AG04449 (cell line): ENCODE data around the gene CYBC1.

Experiments
- CTCF ChIA-PET: fragments of 350-600 bp; formaldehyde crosslinking; extraction: SDS; loops from one replicate; lab custom pipeline; 2021; ENCODE audit warnings: antibody characterized with exemption; lab: Yijun Ruan, JAX
- POLR2A ChIA-PET: fragments of 400-600, 350-600 bp; formaldehyde crosslinking; extraction: SDS; loops from one replicate; lab custom pipeline; 2020; ENCODE audit warnings: antibody characterized with exemption, inconsistent platforms; lab: Yijun Ruan, JAX
- DNase-seq: peaks from one replicate; pipeline ENCODE4 v3.0.0-alpha.2; 2010; ENCODE audit warnings: low read depth, low spot score
- H3K4me3 ChIP-seq: 2 replicates; pipeline ENCODE4 v1.5.1; 2011; ENCODE audit warnings: low read depth, mild to moderate bottlenecking, control low read depth, low read length
- TF ChIP-seq, protein P1 (sequence below): IDR thresholded peaks from one replicate; pipeline ENCODE4 v1.5.1; 2011; ENCODE audit warnings: mild to moderate bottlenecking, moderate library complexity, low read length, control low read depth, inconsistent platforms; ENCODE audit not compliant: insufficient read depth; ENCODE audit errors: missing control alignments

Gene CYBC1

DNA sequence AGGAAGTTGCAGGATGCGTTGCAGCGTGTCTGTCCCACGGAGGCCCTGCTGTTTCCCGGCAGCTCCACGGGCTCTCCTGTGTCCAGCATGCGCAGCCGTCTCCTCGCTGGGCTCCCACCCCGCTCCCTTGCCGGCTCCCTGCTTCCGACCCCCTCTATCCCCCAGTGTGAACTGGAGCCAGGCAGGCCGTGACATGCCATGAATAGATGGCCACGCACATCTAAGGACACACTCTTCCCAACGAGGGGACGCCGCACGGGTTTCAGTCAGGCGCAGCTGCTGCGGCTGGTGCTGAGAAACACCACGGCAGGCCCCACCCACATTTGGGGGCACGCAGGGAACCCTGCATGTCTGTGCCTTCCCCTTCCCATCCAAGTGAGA lies 41.6 kb downstream of the CYBC1 start:
- TF ChIP-seq, protein P1, sequence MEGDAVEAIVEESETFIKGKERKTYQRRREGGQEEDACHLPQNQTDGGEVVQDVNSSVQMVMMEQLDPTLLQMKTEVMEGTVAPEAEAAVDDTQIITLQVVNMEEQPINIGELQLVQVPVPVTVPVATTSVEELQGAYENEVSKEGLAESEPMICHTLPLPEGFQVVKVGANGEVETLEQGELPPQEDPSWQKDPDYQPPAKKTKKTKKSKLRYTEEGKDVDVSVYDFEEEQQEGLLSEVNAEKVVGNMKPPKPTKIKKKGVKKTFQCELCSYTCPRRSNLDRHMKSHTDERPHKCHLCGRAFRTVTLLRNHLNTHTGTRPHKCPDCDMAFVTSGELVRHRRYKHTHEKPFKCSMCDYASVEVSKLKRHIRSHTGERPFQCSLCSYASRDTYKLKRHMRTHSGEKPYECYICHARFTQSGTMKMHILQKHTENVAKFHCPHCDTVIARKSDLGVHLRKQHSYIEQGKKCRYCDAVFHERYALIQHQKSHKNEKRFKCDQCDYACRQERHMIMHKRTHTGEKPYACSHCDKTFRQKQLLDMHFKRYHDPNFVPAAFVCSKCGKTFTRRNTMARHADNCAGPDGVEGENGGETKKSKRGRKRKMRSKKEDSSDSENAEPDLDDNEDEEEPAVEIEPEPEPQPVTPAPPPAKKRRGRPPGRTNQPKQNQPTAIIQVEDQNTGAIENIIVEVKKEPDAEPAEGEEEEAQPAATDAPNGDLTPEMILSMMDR: no peak
- ChIA-PET CTCF (interaction anchor here (6.6 kb wide), 1 partner anchor 58 kb away, joined by 84 read pairs; no protein-coding TSS in a partner anchor), POLR2A (interaction anchor here (1.2 kb wide), 1 partner anchor 180 kb away, joined by 3 read pairs; the partner anchor contains the start of gene SLC16A3)
- H3K4me3 ChIP-seq: no peak overlapping the region
- no peak for DNase-seq

DNA sequence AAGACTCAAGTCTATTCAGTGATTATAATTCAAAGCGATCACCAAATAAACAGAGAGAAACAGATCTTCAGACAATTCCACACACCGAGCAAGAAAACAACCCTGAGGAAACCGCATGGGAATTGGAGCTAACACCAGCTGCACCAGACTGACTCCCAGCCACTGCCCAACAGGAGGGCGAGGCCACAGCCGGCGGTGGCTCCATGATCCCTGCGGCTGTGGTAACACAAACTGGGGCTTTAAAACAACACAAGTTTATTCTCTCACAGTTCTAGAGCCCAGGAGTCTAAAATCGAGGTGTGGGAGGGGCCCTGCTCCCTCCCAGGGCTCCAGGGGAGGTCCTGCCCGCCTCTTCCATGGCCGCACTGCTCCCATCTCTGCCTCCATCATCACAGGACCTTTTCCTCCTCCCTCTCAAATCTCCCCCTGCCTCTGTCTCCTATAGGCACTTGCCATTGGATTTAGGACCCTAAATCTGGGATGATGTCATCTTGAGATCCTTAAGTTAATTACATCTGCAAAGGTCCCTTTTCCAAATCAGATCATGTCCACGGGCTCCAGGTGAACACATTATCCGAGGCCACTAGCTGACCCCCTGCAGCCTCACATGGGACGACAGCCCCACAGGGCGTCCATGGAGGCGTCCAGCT lies 42.1 kb downstream of the CYBC1 start:
- TF ChIP-seq, protein P1: no peak
- ChIA-PET CTCF (interaction anchor here (2.0 to 3.3 kb wide), 2 partner anchors 8 to 57 kb away, joined by 8 to 12 read pairs; no protein-coding TSS in a partner anchor), POLR2A (interaction anchor here (1.2 kb wide), 1 partner anchor 180 kb away, joined by 3 read pairs; the partner anchor contains the start of gene SLC16A3)
- no peak for DNase-seq
- H3K4me3 ChIP-seq: no peak overlapping the region

DNA sequence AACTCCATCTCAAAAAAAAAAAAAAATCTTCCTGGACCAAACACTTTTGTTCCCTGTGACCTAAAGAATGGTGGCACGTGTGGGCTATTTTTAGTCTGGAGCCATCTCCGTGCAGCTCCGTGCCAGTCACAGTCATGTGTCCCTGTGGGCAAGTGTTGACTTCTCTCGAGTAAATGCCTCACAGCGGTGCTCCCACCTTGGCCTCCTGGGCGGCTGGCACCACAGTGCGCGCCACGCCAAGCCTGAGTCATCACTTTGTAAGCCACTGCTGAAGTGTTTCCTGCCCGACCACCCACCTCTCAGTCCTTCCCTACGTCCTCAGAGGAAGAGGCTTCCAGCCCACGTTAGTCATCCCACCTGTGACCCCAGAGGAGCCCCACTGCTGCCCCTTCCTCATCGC lies 43.3 kb downstream of the CYBC1 start:
- TF ChIP-seq, protein P1: no peak
- ChIA-PET POLR2A (no interaction called here), CTCF (interaction anchor here (0.9 to 3.3 kb wide), 3 partner anchors 10 to 56 kb away, joined by 3 to 12 read pairs (median 8); no protein-coding TSS in a partner anchor)
- no peak for DNase-seq
- H3K4me3 ChIP-seq: no peak overlapping the region

DNA sequence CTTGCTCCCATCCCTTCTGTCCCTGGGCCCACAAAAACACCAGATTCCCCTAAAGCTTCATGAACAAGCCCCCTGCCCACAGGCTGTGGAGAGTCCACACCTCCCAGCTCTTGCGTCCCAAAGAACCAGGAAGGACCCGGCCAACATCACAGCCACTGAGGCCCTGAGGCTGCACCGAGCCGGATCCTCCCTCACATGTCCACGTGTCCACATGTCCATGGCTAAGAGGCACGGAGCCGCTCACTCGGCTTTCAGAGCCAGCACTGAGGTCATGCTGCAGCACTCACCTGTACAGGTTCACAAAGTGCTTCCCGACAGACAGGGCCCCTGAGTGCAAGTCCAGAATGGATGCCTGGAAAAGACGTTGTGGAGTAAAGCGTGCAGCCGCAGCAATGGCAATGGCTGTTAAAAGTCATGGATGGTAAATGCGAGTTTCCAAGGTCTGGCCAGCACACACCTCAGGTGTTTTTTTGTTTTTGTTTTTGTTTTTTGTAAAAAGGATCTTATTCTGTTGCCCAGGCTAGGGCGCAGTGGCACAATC lies 44.4 kb downstream of the CYBC1 start:
- TF ChIP-seq, protein P1: no peak
- POLR2A ChIA-PET: no interaction called here
- no peak overlapping the region for H3K4me3 ChIP-seq
- DNase-seq: no peak
- CTCF ChIA-PET: interaction anchor here (2.0 to 3.3 kb wide), 2 partner anchors 11 to 55 kb away, joined by 8 to 12 read pairs; no protein-coding TSS in a partner anchor

DNA sequence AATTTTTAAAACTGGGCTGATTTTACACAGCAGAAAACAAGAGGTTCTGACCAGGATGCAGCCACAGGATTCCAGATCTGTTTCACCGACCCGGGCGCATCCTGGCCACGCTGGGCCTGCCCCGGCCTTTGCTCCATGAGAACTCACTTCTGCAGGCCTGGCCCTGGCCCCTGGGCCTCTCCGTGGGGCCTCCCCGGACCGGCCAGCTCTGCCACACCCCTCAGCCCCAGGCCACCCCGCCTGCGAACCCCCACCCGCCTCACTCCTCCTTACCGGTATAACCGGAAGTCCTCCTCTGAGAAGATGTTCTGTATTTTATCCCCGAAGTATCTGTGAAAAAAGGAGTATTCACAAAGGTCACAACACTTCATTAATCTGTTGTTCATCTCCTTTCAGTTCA lies 45.5 kb downstream of the CYBC1 start:
- TF ChIP-seq, protein P1: no peak
- DNase-seq: no peak
- POLR2A ChIA-PET: no interaction called here
- CTCF ChIA-PET: interaction anchor here (1.3 kb wide), 1 partner anchor 10 kb away, joined by 5 read pairs; no protein-coding TSS in a partner anchor
- no peak overlapping the region for H3K4me3 ChIP-seq
